Mucosa of descending colon (tissue), 3 donors: ENCODE measurements around the gene GATA5. TPM values are rescaled to one million over a fixed set of nuclear protein-coding genes. Genes with fewer than 3 reads are reported as not detected.

ENCODE experiments used
- ATAC-seq: fragments of 200-7000 bp; cut with Tn5 transposase; one replicate; pipeline ENCODE4 v1.9.1; 2020; ENCODE audit warnings: mild to moderate bottlenecking, moderate library complexity
- DNase-seq, 3 donors: peaks; one replicate each; pipeline ENCODE4 v3.0.0-alpha.2; 2020
- H3K36me3 ChIP-seq: fragments of 200-600 bp; one replicate; pipeline ENCODE4 v1.8.0; 2021; ENCODE audit warnings: low read depth, mild to moderate bottlenecking
- H3K4me1 ChIP-seq: fragments of 200-600 bp; one replicate; pipeline ENCODE4 v1.8.0; 2021; ENCODE audit warnings: low read depth, mild to moderate bottlenecking
- H3K4me3 ChIP-seq: fragments of 200-600 bp; one replicate; pipeline ENCODE4 v1.8.0; 2021; ENCODE audit warnings: mild to moderate bottlenecking
- H3K9me3 ChIP-seq: fragments of 200-600 bp; one replicate; pipeline ENCODE4 v1.8.0; 2021; ENCODE audit warnings: mild to moderate bottlenecking
- intact Hi-C, 2 donors: fragments of 100-400 bp; cut with DNase I in 1 of 2; cut with micrococcal nuclease in 1 of 2; formaldehyde crosslinking; loops; one replicate each; pipeline versions ENCODE4 v1.11.0 to v1.11.1; 2022; cut with DNase I, micrococcal nuclease
- total RNA-seq, 3 donors: library from RNA; stranded (reverse); fragmentation: NEBNext Ultra II Directional in 2 of 3; extraction: Animal tissue kit (Norgen Biotek cat#: 25700) in 2 of 3; gene quantifications; one replicate each; pipeline versions ENCODE4 v1.2.1 to v1.2.4, GENCODE V29; 2021 to 2023
- TF ChIP-seq, protein P1 (sequence below): fragments of 200-600 bp; IDR thresholded peaks from one replicate; pipeline ENCODE4 v1.8.0; 2022; ENCODE audit warnings: antibody characterized with exemption, mild to moderate bottlenecking
- donor health status: DM: no; HTN: no; CAD: no; lungs with moderate emphysema.
- donor health status: DM: no; HTN: no; CAD: no.
- donor health status: DM: no; HTN: yes; CAD: no.

The GATA5 gene
- total RNA-seq, 3 donors from 2014 or later: 0.14 to 0.22 TPM; not detected in 1

- TF ChIP-seq, protein P1, sequence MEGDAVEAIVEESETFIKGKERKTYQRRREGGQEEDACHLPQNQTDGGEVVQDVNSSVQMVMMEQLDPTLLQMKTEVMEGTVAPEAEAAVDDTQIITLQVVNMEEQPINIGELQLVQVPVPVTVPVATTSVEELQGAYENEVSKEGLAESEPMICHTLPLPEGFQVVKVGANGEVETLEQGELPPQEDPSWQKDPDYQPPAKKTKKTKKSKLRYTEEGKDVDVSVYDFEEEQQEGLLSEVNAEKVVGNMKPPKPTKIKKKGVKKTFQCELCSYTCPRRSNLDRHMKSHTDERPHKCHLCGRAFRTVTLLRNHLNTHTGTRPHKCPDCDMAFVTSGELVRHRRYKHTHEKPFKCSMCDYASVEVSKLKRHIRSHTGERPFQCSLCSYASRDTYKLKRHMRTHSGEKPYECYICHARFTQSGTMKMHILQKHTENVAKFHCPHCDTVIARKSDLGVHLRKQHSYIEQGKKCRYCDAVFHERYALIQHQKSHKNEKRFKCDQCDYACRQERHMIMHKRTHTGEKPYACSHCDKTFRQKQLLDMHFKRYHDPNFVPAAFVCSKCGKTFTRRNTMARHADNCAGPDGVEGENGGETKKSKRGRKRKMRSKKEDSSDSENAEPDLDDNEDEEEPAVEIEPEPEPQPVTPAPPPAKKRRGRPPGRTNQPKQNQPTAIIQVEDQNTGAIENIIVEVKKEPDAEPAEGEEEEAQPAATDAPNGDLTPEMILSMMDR: no peak
- no peaks in the 10 kb centered on the region for H3K9me3 ChIP-seq
- ATAC-seq (no peak), DNase-seq (no peak)
- no peak overlapping the region for H3K4me3 ChIP-seq
- no peaks in the 10 kb centered on the region for H3K36me3 ChIP-seq
- no peaks in the 10 kb centered on the region for H3K4me1 ChIP-seq
- intact Hi-C loops: no loop called here
These were observed 7.2 kb upstream of the GATA5 start for GRCh38 chr20:62482974-62483373.

GRCh38 chr20:62482146-62482809 lies 6.5 kb upstream of the GATA5 start:
- TF ChIP-seq, protein P1: no peak
- ATAC-seq (no peak), DNase-seq (no peak)
- Histone ChIP-seq H3K4me3 (no peak overlapping the region), H3K36me3 (no peaks in the 10 kb centered on the region), H3K4me1 (no peaks in the 10 kb centered on the region), H3K9me3 (no peaks in the 10 kb centered on the region)
- intact Hi-C loops: no loop called here

DNA sequence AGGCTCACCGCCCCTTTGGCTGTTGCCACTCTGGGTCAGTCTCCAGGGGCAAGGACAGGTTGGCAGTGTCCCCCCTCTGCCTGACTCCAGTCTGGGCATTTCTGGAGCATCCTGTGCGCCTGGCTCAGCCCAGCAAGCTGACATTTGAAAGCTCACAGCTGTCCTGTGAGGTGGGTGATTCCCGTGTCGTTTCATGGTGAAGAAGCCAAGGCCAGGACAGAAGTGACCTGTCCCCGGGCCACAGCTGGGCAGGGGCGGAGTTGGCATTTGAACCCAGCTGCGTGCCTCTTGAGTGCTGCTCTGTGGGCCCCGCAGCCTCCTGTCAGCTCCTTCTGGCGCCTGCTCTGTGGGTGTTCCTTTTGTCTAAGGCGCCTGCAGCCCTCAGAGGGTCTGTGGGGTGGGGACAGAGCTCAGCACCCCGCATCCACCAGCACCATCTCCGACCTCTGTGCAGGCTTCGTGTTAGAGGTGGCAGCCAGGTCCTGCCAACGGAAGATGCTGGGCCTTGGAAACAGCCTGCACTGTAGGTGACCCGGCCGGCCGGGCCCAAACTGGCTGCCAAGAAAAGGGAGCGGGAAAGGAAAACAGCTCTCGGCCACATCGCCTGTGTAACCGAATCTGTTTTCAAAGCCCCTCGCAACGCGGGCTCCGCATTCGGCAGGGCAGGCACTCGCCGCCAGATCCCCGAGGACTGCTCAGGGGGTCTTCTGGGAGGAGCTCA lies 5.8 kb upstream of the GATA5 start:
- no peak for ATAC-seq
- H3K4me3 ChIP-seq: no peak overlapping the region
- no peaks in the 10 kb centered on the region for H3K4me1 ChIP-seq
- TF ChIP-seq, protein P1: no peak
- DNase-seq: no peak
- intact Hi-C loops: no loop called here
- no peaks in the 10 kb centered on the region for H3K9me3 ChIP-seq
- H3K36me3 ChIP-seq: no peaks in the 10 kb centered on the region

DNA sequence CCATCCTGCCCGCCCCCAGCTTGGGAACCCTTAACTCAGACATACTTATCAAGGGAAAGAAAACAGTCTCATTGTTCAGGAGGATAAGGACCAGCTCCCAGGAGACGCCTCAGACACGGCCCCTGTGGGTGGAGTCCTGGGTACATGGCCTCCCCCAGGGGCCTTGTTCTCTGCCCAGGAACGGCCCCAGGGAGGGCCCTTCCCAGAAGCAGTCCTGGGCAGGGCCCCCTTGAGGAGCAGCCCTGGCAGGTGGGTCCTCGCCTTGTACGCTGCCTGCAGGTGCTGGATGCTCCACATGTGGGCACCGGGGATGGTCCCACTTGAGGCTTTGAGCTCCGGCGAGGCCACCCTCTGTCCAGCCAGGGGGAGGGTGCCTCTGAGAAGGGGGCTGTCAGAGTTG lies 4.5 kb upstream of the GATA5 start:
- no peak for DNase-seq
- ATAC-seq: no peak
- H3K4me3 ChIP-seq: no peak overlapping the region
- intact Hi-C loops: no loop called here
- H3K9me3 ChIP-seq: no peaks in the 10 kb centered on the region
- TF ChIP-seq, protein P1: no peak
- H3K36me3 ChIP-seq: no peaks in the 10 kb centered on the region
- H3K4me1 ChIP-seq: peaks cover 3% of the 10 kb centered on the region

GRCh38 chr20:62479656-62480055 lies 3.9 kb upstream of the GATA5 start:
- TF ChIP-seq, protein P1: no peak
- no peak for ATAC-seq
- H3K4me3 ChIP-seq: no peak overlapping the region
- DNase-seq: no peak
- no peaks in the 10 kb centered on the region for H3K9me3 ChIP-seq
- peaks cover 3% of the 10 kb centered on the region for H3K4me1 ChIP-seq
- no peaks in the 10 kb centered on the region for H3K36me3 ChIP-seq
- intact Hi-C loops: no loop called here
